ENCODE measurements around the gene EMP3. TPM values are rescaled to one million over a fixed set of nuclear protein-coding genes. Genes with fewer than 3 reads are reported as not detected.
"Not testable (repeated sequence)": the region's sequence is repeated elsewhere in the genome, so short reads cannot be mapped to it uniquely, and the experiment has no call there.

EMP3 gene
- total RNA-seq, 4 donors from 2014 or later = 2.0 to 23.7 (median 6.0) TPM

DNA sequence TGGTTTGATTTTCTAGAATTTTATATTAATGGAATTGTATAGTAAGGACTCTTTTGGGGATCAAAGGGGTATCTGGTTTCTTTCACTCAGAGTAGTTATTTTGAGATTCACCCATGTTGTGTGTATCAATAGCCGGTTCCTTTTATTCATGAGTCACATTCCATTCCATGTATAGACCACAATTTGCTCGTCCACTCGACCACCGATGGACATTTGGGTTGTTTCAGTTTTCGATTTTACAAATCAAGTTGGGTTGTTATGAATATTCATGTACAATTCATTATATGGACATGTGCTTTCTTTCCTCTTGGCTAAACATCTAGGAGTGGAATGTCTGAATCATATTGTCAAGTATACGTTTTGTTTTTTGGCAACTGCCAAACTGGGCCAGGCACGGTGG lies 9.6 kb upstream of the EMP3 start:
- intact Hi-C loops (cut with DNase I) = no loop called here
- Histone ChIP-seq H3K36me3 (no peaks in the 10 kb centered on the region), H3K4me3 (no peak overlapping the region), H3K27me3 (no peaks in the 10 kb centered on the region), H3K4me1 (peaks cover 5 to 12% (median 6%) of the 10 kb centered on the region in 3 donors), H3K9me3 (no peaks in the 10 kb centered on the region), H3K27ac (no peak overlapping the region)
- TF ChIP-seq POLR2A (IDR thresholded peaks at IDR 0.05) (no peak), CTCF (IDR thresholded peaks at IDR 0.05) (no peak)
- DNase-seq = no peak
- 51 to 58% methylated on average over 6 to 7 of the region's 7 CpGs for WGBS, 2 donors

- intact Hi-C loops (cut with DNase I); H3K4me3 ChIP-seq; H3K36me3 ChIP-seq: not testable (repeated sequence)
Measured at GRCh38 chr19:48317708-48317960, 7.7 kb upstream of the EMP3 start.

DNA sequence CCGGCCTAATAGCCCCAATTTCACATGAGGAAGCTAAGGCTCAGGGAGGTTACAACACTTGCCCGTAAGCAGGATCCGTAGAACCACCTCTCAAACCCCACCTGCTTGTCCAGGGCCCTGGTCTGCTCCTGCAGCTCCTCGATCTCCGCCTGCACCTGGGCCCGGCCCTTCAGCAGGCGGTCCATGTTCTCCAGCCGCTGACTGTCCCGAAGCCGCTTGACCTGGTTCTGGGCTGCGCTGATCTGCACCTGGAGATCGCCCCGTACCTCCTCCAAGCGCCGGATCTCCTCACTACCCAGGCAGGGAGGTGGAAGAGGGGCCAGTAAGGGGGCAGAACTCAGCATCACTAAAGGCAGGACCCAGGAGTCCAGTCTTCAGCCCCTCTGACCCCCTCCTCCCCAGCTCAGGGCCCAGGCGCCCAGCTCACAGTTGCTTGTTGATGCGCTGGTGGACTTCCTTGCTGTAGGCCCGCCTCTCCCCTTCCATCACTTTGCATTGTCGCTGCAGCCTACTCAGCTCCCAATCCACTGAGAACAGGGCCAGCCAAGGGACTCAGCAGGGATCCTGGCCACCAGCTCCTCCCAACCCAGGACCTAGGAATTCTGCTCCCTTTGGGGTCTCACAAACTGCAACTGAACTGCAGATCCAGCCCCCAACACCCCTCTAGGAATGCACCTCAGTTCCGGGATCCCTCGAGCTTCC lies 6.9 kb upstream of the EMP3 start:
- DNase-seq = no peak
- TF ChIP-seq CTCF (IDR thresholded peaks at IDR 0.05) (no peak), POLR2A (IDR thresholded peaks at IDR 0.05) (no peak)
- no peak overlapping the region for H3K27ac ChIP-seq
- intact Hi-C loops (cut with DNase I) = no loop called here
- WGBS, 2 donors = 86 to 92% methylated on average over 8 to 12 of the region's 21 CpGs
- no peaks in the 10 kb centered on the region for H3K36me3 ChIP-seq
- no peaks in the 10 kb centered on the region for H3K27me3 ChIP-seq
- H3K4me3 ChIP-seq = no peak overlapping the region
- H3K4me1 ChIP-seq = peaks cover 17 to 36% (median 19%) of the 10 kb centered on the region in 3 donors
- no peaks in the 10 kb centered on the region for H3K9me3 ChIP-seq

More at GRCh38 chr19:48317708-48317960, 7.7 kb upstream of the EMP3 start:
- WGBS, 2 donors = 80% methylated on average over 7 of the region's 9 CpGs; no CpG with 5 or more reads in 1 of the 2 donors
- H3K27ac ChIP-seq, DNase-seq, H3K9me3 ChIP-seq, H3K27me3 ChIP-seq: not testable (repeated sequence)
- peaks cover 17 to 28% (median 17%) of the 10 kb centered on the region in 3 donors for H3K4me1 ChIP-seq

DNA sequence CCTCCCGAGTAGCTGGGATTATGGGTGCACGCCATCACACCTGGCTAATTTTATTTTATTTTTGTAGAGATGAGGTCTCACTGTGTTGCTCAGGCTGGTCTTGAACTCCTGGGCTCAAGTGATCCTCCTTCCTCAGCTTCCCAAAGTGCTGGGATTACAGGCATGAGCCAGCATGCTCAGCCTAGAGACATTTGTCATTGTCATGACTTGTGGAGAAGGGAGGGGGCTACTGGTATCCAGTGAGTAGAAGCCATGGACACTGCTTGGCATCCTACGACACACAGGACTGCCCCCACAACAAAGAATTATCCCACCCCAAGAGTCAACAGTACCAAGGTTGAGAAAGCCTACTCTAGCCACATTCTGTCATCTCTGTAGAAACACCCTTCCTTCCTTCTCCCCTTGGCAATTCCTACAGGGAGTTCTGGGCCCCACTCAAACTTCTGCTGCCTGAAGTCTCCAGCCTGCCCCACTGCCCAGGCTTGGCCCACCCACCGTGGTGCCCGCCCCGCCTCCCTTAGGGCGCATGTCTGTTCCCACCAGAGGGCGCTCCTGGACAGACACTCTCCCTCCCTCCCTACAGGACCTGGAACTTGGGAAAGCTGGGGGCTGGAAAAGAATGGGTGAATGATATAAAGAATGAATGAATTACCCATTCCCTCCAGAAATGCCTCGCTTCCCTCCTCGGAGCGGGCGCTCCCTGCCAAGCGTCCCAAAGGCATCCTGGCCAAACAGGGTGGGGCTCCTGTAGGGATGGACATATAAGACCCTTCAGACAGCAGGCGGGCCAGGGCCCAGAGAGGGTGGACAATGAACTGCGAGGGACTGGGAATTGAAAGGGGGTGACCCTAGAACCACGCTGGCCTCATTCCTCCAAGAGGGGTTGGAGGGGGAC lies 5.5 kb upstream of the EMP3 start:
- Histone ChIP-seq H3K4me1 (peaks cover 17 to 51% (median 22%) of the 10 kb centered on the region in 3 donors), H3K4me3 (no peak overlapping the region), H3K27me3 (no peaks in the 10 kb centered on the region), H3K36me3 (no peaks in the 10 kb centered on the region), H3K9me3 (no peaks in the 10 kb centered on the region), H3K27ac (peak overlapping the region; percentile 28 to 99 (median 98))
- no peak for DNase-seq
- intact Hi-C loops (cut with DNase I) = no loop called here
- TF ChIP-seq POLR2A (IDR thresholded peaks at IDR 0.05) (no peak), CTCF (IDR thresholded peaks at IDR 0.05) (peak; percentile 76 to 92 (median 83))
- WGBS, 2 donors = 20 to 21% methylated on average over 8 to 11 of the region's 16 CpGs

DNA sequence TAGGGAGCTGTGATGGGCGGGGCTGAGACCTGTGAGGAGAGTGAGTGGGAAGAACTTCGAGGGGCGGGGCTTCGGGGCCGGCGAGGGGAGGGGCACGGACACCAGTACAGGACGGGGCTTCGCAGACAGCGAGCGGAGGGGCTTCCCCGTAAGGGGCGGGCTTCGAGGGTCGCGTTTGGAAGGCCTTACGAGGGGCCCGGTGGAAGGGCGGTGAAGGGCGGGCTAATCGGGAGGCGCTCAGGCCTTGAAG lies 4.1 kb upstream of the EMP3 start:
- intact Hi-C loops (cut with DNase I) = no loop called here
- Histone ChIP-seq H3K4me1 (peaks cover 17 to 65% (median 34%) of the 10 kb centered on the region in 3 donors), H3K27ac (peak overlapping the region; percentile 98 to 99 (median 98))

More for the DNA sequence above, 4.1 kb upstream of the EMP3 start:
- H3K9me3 ChIP-seq = no peaks in the 10 kb centered on the region
- no peaks in the 10 kb centered on the region for H3K27me3 ChIP-seq
- TF ChIP-seq CTCF (IDR thresholded peaks at IDR 0.05) = no peak
- TF ChIP-seq POLR2A (IDR thresholded peaks at IDR 0.05) = peak in 1 of 4 donors; percentile 66
- 0 to 2% methylated on average over 7 to 9 of the region's 22 CpGs for WGBS, 2 donors
- no peaks in the 10 kb centered on the region for H3K36me3 ChIP-seq
- H3K4me3 ChIP-seq = peak overlapping the region; percentile 52 to 83 (median 61)
- peak; percentile 96 for DNase-seq
